ENCODE results near the gene IKZF3.
"Not testable (repeated sequence)": the region's sequence is repeated elsewhere in the genome, so short reads cannot be mapped to it uniquely, and the experiment has no call there.

Gene IKZF3

GRCh38 chr17:39777534-39778365, 86.4 kb downstream of the IKZF3 start:
- no peak for DNase-seq

- no peak for DNase-seq
Measured at GRCh38 chr17:39776252-39776651, 87.9 kb downstream of the IKZF3 start.

DNA sequence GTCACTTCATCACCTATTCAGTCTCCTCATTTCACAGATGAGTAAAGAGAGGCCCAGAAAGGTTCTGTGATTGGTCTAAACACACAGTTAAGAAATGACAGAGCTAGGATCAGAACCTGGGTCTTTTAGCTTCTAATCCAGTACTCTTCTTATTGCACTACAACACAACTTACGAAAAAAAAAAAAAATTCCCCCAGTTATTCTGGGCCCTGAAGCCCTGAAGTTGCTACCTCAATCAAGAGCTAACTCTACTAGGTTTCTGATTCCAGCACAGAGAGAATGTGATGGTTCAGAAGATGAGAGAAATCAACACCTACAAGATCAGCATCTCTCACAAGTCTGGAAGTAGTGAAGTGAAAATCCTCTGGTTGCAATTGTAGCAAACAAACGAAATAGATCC, 89.1 kb downstream of the IKZF3 start:
- no peak for DNase-seq

GRCh38 chr17:39774047-39774446, 90.1 kb downstream of the IKZF3 start:
- DNase-seq: no peak

- DNase-seq: no peak
Measured at GRCh38 chr17:39772987-39773934, 90.9 kb downstream of the IKZF3 start.

- DNase-seq: no peak
Measured at GRCh38 chr17:39772415-39772814, 91.7 kb downstream of the IKZF3 start.

- no peak for DNase-seq
Measured at GRCh38 chr17:39769974-39770587, 94.0 kb downstream of the IKZF3 start.

- DNase-seq: no peak
Measured at GRCh38 chr17:39767147-39767546, 97.0 kb downstream of the IKZF3 start.

GRCh38 chr17:39765766-39766165, 98.3 kb downstream of the IKZF3 start:
- no peak for DNase-seq

DNA sequence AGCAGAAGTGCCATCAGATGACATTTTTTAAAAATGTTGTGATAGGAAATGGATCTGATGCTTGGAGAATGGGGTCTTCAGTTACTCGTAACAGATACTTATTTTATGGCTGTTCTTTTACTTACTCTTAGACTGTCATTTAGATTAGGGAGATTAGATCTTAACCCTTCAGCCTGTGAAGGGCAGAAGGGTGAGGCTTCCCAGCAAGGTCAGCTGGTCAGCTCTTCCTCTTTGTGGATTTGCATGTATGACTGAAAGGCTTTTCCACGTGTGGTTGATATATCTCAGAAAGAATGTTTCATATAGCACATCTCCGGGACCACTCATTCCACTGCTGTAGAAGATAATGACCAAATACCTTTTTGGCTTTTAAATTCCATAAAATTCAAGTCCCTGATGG, 98.9 kb downstream of the IKZF3 start:
- DNase-seq: no peak

GRCh38 chr17:39764171-39764570, 99.9 kb downstream of the IKZF3 start:
- DNase-seq: not testable (repeated sequence)

GRCh38 chr17:39763051-39763820, 100.9 kb downstream of the IKZF3 start:
- DNase-seq: no peak

DNA sequence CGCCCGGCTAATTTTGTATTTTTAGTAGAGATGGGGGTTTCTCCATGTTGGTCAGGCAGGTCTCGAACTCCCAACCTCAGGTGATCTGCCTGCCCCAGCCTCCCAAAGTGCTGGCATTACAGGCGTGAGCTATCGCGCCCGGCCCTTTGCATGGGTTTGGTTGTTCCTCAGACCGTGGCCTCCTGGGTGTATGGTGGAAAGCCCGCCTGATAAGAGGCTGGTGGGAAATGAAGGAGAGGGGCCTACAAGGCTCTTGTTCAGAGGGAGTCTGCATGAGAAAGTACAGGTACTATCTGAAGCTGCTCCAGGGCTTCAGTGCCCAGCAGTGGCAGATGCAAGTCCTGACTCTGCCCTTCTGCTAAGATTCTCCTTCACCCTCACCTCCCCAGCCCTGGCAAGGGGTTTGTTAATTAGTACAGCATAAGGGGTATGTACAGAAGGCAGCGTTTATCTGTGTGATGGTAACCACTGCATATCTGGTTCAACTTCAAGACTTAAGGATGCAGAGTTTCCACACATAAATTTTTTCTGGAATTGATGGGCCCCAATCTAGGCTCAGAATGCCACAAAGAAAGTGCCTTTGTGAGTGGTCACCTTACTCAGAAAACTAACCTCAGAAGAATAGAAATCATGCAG, 102.1 kb downstream of the IKZF3 start:
- no peak for DNase-seq

DNA sequence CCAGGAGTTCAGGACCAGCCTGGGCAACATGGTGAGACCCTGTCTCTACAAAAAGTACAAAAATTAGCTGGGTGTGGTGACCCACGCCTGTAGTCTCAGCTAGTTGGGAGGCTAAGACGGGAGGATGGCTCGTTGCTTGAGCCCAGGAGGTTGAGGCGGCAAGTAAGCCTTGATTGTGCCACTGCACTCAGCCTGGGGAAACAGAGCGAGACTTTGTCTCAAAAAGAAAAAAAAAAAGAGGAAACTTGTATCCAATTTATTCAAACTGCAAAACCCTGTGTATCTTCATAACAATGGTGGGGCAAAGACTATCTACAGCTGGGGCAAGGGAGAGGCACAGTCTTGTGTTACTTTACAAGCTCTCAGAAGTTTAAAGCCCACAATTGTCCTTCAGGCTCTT, 104.9 kb downstream of the IKZF3 start:
- DNase-seq: no peak

GRCh38 chr17:39757931-39758873, 105.9 kb downstream of the IKZF3 start:
- DNase-seq: no peak

- DNase-seq: no peak
Measured at GRCh38 chr17:39757176-39757662, 106.9 kb downstream of the IKZF3 start.

- no peak for DNase-seq
Measured at GRCh38 chr17:39756380-39757079, 107.6 kb downstream of the IKZF3 start.

DNA sequence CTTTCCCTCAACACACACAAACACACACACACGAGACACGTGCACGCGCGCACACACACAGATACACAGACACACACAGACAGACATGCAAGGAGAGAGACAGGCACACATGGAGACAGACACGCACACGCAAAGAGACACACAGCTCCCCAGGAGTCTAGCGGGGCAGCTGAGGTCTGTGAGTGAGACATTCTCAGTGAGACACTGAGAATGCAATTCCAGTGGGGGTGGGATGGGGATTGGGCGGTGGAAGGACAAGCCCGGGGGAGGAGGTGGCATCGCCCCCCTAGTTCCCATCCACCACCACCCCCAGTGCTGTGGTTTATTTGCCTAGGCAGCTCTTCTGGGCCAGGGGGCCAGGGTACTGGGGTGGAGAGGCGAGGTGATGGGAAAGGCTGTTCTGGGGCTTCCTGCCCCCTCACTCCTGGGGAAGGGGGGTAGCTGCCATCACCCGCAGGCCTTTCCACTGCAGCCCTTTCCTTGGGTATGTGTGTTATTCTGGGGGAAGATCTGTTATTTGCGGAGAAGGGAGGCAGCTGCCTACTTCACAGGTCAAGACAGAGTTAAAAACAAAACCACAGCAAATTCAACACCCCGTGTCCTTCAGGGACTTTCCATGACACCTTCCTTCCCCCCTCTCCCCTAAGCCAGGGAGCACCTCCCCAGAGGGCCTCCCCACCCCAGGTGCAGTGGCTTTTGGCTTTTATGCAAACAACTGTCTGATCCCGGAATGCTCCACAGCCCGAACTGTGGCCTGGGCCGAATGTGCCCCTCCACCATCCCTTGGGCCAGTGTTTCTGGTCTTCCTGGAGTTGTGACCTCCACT, 108.3 kb downstream of the IKZF3 start:
- DNase-seq: no peak

GRCh38 chr17:39754958-39755553, 109.1 kb downstream of the IKZF3 start:
- DNase-seq: no peak

All from right forelimb (tissue), 1 donor.